ENCODE results near the gene NR5A1.
A peak's percentile ranks its signal among the peaks of the same experiment; 100 is the strongest.

The NR5A1 gene

DNA sequence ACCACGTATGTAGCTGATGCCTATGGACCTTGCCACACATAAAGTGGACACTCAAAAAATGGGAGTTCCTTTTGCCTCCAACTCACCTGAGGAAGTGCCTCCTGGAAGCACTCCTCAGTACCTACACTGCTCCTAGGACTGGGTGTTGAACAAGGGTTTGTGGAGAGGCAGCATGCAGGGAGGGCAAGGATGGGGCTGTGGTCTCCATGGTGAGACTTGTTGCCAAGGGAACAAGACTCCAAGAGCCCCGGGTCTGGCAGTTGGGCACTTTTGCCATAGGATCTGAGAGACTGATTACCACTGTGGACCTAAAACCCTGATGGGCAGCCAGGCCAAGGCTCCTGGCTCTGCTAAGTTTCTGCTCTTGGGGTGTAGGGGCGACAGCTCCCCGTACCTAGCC, 6.9 kb upstream of the NR5A1 start:
- Histone ChIP-seq H3K36me3 (ENCODE audit: control insufficient read depth, insufficient read depth, low read length) (peaks cover 2% of the 10 kb centered on the region), H3K4me1 (ENCODE audit: control insufficient read depth, low read depth, low read length) (no peaks in the 10 kb centered on the region), H3K56ac (ENCODE audit: low read length) (no peak overlapping the region), H3K4ac (ENCODE audit: low read depth, low read length) (no peak overlapping the region), H3K4me2 (ENCODE audit: low read length) (no peak overlapping the region), H2BK5ac (ENCODE audit: low read length) (no peak overlapping the region), H3K4me3 (ENCODE audit: low read length) (no peak overlapping the region), H3K9ac (ENCODE audit: low read length) (no peak overlapping the region), H3K79me1 (ENCODE audit: low read length) (no peaks in the 10 kb centered on the region), H4K8ac (ENCODE audit: low read depth, low read length) (no peak overlapping the region), H2BK120ac (ENCODE audit: low read depth, low read length) (no peak overlapping the region), H2BK15ac (replicated peaks; ENCODE audit: low read depth) (no peak overlapping the region), H2AK5ac (ENCODE audit: low read length) (no peak overlapping the region), H3K23ac (ENCODE audit: low read length) (no peak overlapping the region), H4K5ac (ENCODE audit: low read length) (no peak overlapping the region), H3K27ac (ENCODE audit: low read depth, low read length) (no peak overlapping the region), H3K27me3 (ENCODE audit: insufficient read depth, low read length, poor library complexity) (no peaks in the 10 kb centered on the region), H3K79me2 (ENCODE audit: control insufficient read depth, insufficient read depth, low read length) (no peaks in the 10 kb centered on the region), H3K18ac (ENCODE audit: low read length) (no peak overlapping the region)
- no peak for DNase-seq
- no CpG with 5 or more reads among the region's 4 CpGs for WGBS (ENCODE audit: extremely low coverage, insufficient coverage, low lambda C conversion rate)

DNA sequence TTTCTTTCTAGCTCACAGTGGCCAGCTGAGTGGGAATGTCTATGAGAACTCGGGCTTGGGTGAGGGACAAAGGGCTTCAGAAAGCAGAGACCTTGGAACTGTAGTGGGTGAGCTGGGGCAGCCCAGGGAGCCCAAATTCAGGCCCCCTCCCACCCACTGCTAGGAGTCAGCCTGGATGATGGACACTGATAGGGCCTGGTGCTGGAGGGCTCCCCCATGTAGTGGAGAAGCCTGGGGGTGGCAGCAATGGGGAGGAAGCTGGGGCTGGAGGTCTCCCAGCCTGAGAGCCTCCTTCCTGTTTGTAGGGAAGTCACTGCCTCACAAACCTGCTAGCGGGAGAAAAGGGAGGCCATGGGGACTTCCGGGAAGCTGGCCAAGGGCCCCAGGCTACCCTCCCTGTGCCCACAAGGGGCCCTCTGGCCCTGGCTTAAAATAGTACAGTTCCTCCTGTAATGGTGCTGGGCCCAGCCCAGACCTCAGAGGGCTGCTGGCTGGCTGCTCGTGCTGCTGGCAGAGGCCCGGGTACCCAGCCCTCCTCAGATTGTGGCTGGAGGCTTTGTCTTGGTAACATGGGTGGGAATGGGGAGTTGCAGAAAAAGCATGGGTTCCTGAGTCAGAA, 6.3 kb upstream of the NR5A1 start:
- no peaks in the 10 kb centered on the region for H3K27me3 ChIP-seq (ENCODE audit: insufficient read depth, low read length, poor library complexity)
- no peaks in the 10 kb centered on the region for H3K79me2 ChIP-seq (ENCODE audit: control insufficient read depth, insufficient read depth, low read length)
- H4K5ac ChIP-seq (ENCODE audit: low read length), result no peak overlapping the region
- H3K4ac ChIP-seq (ENCODE audit: low read depth, low read length), result no peak overlapping the region
- no peak overlapping the region for H2AK5ac ChIP-seq (ENCODE audit: low read length)
- no peak overlapping the region for H2BK15ac ChIP-seq (replicated peaks; ENCODE audit: low read depth)
- no peak overlapping the region for H3K56ac ChIP-seq (ENCODE audit: low read length)
- H4K8ac ChIP-seq (ENCODE audit: low read depth, low read length), result no peak overlapping the region
- H3K4me1 ChIP-seq (ENCODE audit: control insufficient read depth, low read depth, low read length), result no peaks in the 10 kb centered on the region
- no CpG with 5 or more reads among the region's 5 CpGs for WGBS (ENCODE audit: extremely low coverage, insufficient coverage, low lambda C conversion rate)
- no peak overlapping the region for H3K4me2 ChIP-seq (ENCODE audit: low read length)
- no peak overlapping the region for H2BK120ac ChIP-seq (ENCODE audit: low read depth, low read length)
- no peak overlapping the region for H2BK5ac ChIP-seq (ENCODE audit: low read length)
- no peaks in the 10 kb centered on the region for H3K36me3 ChIP-seq (ENCODE audit: control insufficient read depth, insufficient read depth, low read length)
- H3K4me3 ChIP-seq (ENCODE audit: low read length), result no peak overlapping the region
- no peak for DNase-seq
- no peaks in the 10 kb centered on the region for H3K79me1 ChIP-seq (ENCODE audit: low read length)
- H3K9ac ChIP-seq (ENCODE audit: low read length), result no peak overlapping the region
- H3K23ac ChIP-seq (ENCODE audit: low read length), result no peak overlapping the region
- H3K27ac ChIP-seq (ENCODE audit: low read depth, low read length), result no peak overlapping the region
- H3K18ac ChIP-seq (ENCODE audit: low read length), result no peak overlapping the region

DNA sequence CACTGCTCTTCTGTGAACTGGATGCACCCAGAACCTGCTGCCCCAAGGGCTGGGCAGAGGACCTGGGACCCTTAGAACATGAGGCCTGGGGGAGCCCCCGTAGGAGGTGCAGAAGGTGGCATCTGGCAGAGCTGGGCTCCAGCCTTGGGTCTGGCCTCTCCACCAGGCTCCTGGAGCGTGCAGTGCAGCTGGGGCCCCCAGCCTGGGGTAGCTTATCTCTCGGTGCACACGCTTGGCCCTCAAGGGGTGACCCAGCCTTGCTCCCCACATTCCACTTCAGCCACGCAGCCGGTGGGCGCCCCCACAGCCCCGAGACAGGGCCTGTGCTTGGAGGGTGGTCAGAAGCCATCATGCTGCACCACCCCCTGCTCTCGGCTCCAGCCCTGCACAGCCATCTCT, 5.6 kb upstream of the NR5A1 start:
- Histone ChIP-seq H3K4me3 (ENCODE audit: low read length) (no peak overlapping the region), H3K4me1 (ENCODE audit: control insufficient read depth, low read depth, low read length) (no peaks in the 10 kb centered on the region), H3K36me3 (ENCODE audit: control insufficient read depth, insufficient read depth, low read length) (no peaks in the 10 kb centered on the region), H4K5ac (ENCODE audit: low read length) (no peak overlapping the region), H3K23ac (ENCODE audit: low read length) (no peak overlapping the region), H3K79me1 (ENCODE audit: low read length) (no peaks in the 10 kb centered on the region), H2BK120ac (ENCODE audit: low read depth, low read length) (no peak overlapping the region), H3K27me3 (ENCODE audit: insufficient read depth, low read length, poor library complexity) (no peaks in the 10 kb centered on the region), H3K4me2 (ENCODE audit: low read length) (no peak overlapping the region), H3K79me2 (ENCODE audit: control insufficient read depth, insufficient read depth, low read length) (no peaks in the 10 kb centered on the region), H3K18ac (ENCODE audit: low read length) (no peak overlapping the region), H3K4ac (ENCODE audit: low read depth, low read length) (no peak overlapping the region), H2AK5ac (ENCODE audit: low read length) (no peak overlapping the region), H4K8ac (ENCODE audit: low read depth, low read length) (no peak overlapping the region), H3K56ac (ENCODE audit: low read length) (no peak overlapping the region), H2BK15ac (replicated peaks; ENCODE audit: low read depth) (no peak overlapping the region), H3K9ac (ENCODE audit: low read length) (no peak overlapping the region), H3K27ac (ENCODE audit: low read depth, low read length) (no peak overlapping the region), H2BK5ac (ENCODE audit: low read length) (no peak overlapping the region)
- WGBS (ENCODE audit: extremely low coverage, insufficient coverage, low lambda C conversion rate), result no CpG with 5 or more reads among the region's 9 CpGs
- no peak for DNase-seq

DNA sequence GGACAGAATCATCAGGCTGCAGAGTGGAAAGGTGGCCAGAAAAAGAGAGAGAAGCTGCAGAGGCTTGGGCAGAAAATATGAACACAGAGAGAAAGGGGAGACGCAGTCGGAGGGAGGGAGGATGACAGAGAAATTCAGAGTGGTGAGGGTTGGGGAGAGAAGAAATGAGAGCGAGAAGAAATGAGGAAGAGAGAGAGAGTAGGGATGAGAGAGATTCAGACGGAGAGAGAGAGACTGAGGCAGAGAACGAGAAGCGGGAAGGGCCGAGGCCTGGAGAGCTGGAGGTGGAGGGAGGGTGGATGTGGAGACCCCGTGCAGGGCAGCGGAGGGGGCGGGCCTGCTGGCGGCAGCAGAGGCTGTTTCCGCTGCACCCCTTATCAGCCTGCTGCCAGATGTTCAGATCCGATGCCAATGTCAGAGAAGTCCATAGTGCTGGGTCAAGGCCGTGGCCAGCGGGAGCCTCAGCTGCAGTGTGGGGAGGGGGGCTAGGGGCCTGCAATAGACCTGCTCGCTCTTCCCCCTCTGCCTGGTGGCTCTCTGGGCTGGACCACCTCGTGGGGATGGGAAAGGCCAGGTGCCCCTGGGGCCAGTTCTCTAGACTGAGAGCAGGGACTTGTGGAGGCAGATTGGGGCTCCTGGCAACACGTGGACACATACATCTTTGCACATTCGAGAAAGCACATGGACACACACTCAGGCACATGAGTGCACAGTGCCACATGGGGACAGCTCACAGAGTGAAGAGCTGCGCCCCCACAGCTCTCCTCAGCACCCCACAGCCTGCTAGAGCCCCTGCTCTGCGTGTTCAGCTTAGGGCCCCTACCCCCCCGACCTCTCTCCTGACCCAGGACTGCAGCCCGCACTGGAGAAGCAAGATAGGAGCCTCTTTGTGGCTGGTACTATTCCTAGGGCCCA, 4.9 kb upstream of the NR5A1 start:
- Histone ChIP-seq H3K79me1 (ENCODE audit: low read length) (no peaks in the 10 kb centered on the region), H3K56ac (ENCODE audit: low read length) (peak overlapping the region; percentile 22), H4K8ac (ENCODE audit: low read depth, low read length) (no peak overlapping the region), H3K4me1 (ENCODE audit: control insufficient read depth, low read depth, low read length) (no peaks in the 10 kb centered on the region), H3K79me2 (ENCODE audit: control insufficient read depth, insufficient read depth, low read length) (no peaks in the 10 kb centered on the region), H3K36me3 (ENCODE audit: control insufficient read depth, insufficient read depth, low read length) (no peaks in the 10 kb centered on the region), H2BK120ac (ENCODE audit: low read depth, low read length) (no peak overlapping the region), H2BK15ac (replicated peaks; ENCODE audit: low read depth) (no peak overlapping the region), H3K4ac (ENCODE audit: low read depth, low read length) (no peak overlapping the region), H3K4me3 (ENCODE audit: low read length) (no peak overlapping the region), H3K4me2 (ENCODE audit: low read length) (no peak overlapping the region), H2AK5ac (ENCODE audit: low read length) (no peak overlapping the region), H3K27ac (ENCODE audit: low read depth, low read length) (no peak overlapping the region), H4K5ac (ENCODE audit: low read length) (no peak overlapping the region), H3K27me3 (ENCODE audit: insufficient read depth, low read length, poor library complexity) (no peaks in the 10 kb centered on the region), H3K18ac (ENCODE audit: low read length) (no peak overlapping the region), H3K9ac (ENCODE audit: low read length) (peak overlapping the region; percentile 31), H3K23ac (ENCODE audit: low read length) (no peak overlapping the region), H2BK5ac (ENCODE audit: low read length) (no peak overlapping the region)
- no peak for DNase-seq
- WGBS (ENCODE audit: extremely low coverage, insufficient coverage, low lambda C conversion rate), result 100% methylated on average over 4 of the region's 23 CpGs

DNA sequence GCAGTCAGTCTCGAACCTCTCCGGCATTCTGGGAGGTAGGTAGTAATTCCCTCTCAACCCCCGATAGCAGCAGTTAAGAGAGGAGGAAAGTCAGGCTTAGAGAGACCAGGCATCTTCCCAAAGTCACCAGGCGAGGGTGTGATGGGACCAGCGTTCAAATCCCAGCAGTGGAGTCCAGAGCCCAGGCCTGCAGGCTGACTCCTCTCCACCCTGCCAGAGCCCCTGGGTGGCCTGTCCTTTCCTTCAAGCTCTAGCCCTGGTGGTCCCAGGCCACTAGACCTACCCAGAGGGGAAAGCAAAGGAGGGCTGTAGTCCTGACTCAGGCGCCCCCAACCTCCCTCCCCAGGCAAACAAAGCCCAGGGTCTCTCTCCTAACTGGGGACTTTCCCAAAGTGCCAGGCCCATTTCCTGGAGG, 4.2 kb upstream of the NR5A1 start:
- H4K8ac ChIP-seq (ENCODE audit: low read depth, low read length), result no peak overlapping the region
- peak overlapping the region; percentile 31 for H3K9ac ChIP-seq (ENCODE audit: low read length)
- peak; percentile 57 for DNase-seq
- no peak overlapping the region for H2BK120ac ChIP-seq (ENCODE audit: low read depth, low read length)
- H2BK15ac ChIP-seq (replicated peaks; ENCODE audit: low read depth), result no peak overlapping the region
- no peak overlapping the region for H3K4me2 ChIP-seq (ENCODE audit: low read length)
- no CpG with 5 or more reads among the region's 6 CpGs for WGBS (ENCODE audit: extremely low coverage, insufficient coverage, low lambda C conversion rate)
- H3K23ac ChIP-seq (ENCODE audit: low read length), result no peak overlapping the region
- H3K4me3 ChIP-seq (ENCODE audit: low read length), result no peak overlapping the region
- no peak overlapping the region for H2AK5ac ChIP-seq (ENCODE audit: low read length)
- H3K18ac ChIP-seq (ENCODE audit: low read length), result no peak overlapping the region
- H3K79me1 ChIP-seq (ENCODE audit: low read length), result no peaks in the 10 kb centered on the region
- no peaks in the 10 kb centered on the region for H3K36me3 ChIP-seq (ENCODE audit: control insufficient read depth, insufficient read depth, low read length)
- H4K5ac ChIP-seq (ENCODE audit: low read length), result no peak overlapping the region
- no peaks in the 10 kb centered on the region for H3K79me2 ChIP-seq (ENCODE audit: control insufficient read depth, insufficient read depth, low read length)
- no peaks in the 10 kb centered on the region for H3K4me1 ChIP-seq (ENCODE audit: control insufficient read depth, low read depth, low read length)
- H2BK5ac ChIP-seq (ENCODE audit: low read length), result no peak overlapping the region
- no peak overlapping the region for H3K27ac ChIP-seq (ENCODE audit: low read depth, low read length)
- H3K4ac ChIP-seq (ENCODE audit: low read depth, low read length), result no peak overlapping the region
- H3K56ac ChIP-seq (ENCODE audit: low read length), result no peak overlapping the region
- no peaks in the 10 kb centered on the region for H3K27me3 ChIP-seq (ENCODE audit: insufficient read depth, low read length, poor library complexity)

All from mesendoderm (in vitro differentiated cells).